ENCODE measurements around the gene RASD1.

DNA sequence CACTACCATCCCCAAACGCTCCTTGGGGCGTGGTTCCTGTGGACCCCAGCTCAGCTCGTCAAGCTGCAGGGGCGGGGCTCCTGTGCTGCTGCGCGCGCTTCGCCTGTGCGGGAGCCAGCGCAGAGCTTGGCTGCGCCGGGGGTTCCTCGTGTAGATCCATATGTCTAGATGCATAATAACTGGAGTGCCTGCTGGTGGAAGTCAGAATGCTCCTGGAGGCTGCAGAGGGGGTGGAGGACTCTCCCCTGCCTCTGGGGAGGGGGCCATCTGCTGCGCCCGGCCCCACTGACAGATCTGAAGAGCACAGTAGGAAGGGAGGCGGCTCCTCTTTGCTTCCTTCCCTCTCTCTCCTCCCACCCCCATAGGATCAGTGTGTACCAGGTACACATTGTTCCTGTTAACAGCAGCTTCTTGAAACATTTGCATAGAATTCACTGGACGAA is 4.6 kb downstream of the RASD1 start:
- TF ChIP-seq, protein P1, sequence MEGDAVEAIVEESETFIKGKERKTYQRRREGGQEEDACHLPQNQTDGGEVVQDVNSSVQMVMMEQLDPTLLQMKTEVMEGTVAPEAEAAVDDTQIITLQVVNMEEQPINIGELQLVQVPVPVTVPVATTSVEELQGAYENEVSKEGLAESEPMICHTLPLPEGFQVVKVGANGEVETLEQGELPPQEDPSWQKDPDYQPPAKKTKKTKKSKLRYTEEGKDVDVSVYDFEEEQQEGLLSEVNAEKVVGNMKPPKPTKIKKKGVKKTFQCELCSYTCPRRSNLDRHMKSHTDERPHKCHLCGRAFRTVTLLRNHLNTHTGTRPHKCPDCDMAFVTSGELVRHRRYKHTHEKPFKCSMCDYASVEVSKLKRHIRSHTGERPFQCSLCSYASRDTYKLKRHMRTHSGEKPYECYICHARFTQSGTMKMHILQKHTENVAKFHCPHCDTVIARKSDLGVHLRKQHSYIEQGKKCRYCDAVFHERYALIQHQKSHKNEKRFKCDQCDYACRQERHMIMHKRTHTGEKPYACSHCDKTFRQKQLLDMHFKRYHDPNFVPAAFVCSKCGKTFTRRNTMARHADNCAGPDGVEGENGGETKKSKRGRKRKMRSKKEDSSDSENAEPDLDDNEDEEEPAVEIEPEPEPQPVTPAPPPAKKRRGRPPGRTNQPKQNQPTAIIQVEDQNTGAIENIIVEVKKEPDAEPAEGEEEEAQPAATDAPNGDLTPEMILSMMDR (IDR thresholded peaks at IDR 0.05; ENCODE audit: poor library complexity), result no peak
- no peak for TF ChIP-seq EZH2 (IDR thresholded peaks at IDR 0.05; ENCODE audit: borderline replicate concordance)
